SH-SY5Y (cell line): ENCODE measurements around the gene PPP2R2B.

Experiments used
- GATA2 ChIP-seq: IDR thresholded peaks from 2 replicates; pipeline ENCODE4 v1.6.1; 2011; ENCODE audit warnings: mild to moderate bottlenecking, low read depth, low read length
- GATA3 ChIP-seq: IDR thresholded peaks from 2 replicates; pipeline ENCODE4 v1.6.1; 2011; ENCODE audit warnings: low read depth, mild to moderate bottlenecking, low read length, moderate library complexity

DNA sequence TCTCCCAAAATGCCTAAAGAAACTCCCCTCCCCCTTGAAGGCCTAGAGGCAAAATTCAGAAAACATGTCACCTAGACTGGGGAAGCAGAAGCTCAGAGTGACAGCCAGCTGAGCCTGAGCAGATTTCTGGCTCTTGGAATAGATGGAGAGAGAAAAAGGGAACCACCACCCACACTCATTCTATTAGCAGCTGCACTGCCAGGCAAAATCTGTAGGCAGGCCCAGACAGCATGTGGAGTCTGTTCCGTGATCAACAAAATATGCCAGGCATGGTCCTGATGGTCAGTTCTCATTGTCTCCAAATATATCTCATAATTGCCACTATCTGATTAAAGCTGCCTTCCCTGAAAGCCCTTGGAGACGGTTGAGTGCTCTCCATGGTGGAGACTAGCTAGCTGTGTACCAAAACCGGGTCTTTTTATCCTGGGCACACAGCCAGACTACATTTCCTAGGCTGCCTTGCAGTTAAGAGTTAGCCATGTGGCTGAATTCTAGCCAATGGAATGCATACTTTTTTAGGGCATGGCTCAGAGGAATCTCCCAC lies 230.8 kb downstream of the PPP2R2B start:
- TF ChIP-seq GATA2 (peak; percentile 87), GATA3 (peak; percentile 34)
